Ovary (tissue), 3 donors: ENCODE measurements around the gene SLC25A25.

Experiments
- EP300 ChIP-seq: sonication (generic); formaldehyde crosslinking; IDR thresholded peaks from one replicate; pipeline ENCODE4 v1.6.1; 2017; ENCODE audit warnings: antibody characterized with exemption
- TF ChIP-seq, protein P1 (sequence below), 3 donors: fragments of 450-650 bp in 2 of 3; fragments of 200-600 bp in 1 of 3; IDR thresholded peaks; one replicate each; pipeline versions ENCODE4 v1.5.1 to v1.8.0; 2016 to 2022; ENCODE audit warnings: antibody characterized with exemption in 3 of 3, mild to moderate bottlenecking in 1 of 3
- donor health status: DM: no; HTN: no; CAD: no.

DNA sequence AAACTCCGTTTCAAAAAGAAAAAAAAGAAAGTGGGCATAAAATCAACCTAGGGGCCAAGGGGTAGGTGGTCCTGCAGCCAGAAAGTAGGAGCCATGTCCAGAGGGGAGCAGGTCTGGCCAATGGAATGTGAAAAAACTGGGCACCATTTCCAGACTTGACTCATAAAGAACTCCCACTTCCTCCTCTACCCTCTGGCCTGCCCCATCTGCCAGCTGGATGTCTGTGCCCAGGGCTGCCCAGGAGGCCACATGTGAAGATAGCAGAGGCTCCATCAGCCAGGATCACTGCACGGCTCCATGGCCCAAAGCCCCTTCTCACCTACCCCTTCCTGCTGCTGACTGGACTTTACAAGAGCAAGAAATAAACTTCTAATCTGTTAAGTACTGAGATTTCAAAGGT lies 45.1 kb upstream of the SLC25A25 start:
- TF ChIP-seq, protein P1, sequence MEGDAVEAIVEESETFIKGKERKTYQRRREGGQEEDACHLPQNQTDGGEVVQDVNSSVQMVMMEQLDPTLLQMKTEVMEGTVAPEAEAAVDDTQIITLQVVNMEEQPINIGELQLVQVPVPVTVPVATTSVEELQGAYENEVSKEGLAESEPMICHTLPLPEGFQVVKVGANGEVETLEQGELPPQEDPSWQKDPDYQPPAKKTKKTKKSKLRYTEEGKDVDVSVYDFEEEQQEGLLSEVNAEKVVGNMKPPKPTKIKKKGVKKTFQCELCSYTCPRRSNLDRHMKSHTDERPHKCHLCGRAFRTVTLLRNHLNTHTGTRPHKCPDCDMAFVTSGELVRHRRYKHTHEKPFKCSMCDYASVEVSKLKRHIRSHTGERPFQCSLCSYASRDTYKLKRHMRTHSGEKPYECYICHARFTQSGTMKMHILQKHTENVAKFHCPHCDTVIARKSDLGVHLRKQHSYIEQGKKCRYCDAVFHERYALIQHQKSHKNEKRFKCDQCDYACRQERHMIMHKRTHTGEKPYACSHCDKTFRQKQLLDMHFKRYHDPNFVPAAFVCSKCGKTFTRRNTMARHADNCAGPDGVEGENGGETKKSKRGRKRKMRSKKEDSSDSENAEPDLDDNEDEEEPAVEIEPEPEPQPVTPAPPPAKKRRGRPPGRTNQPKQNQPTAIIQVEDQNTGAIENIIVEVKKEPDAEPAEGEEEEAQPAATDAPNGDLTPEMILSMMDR (IDR thresholded peaks at IDR 0.05) = no peak
- no peak for TF ChIP-seq EP300
